Fibroblast of lung (primary cell): ENCODE results near the gene DOCK3.

Experiments
- CTCF ChIP-seq, 2 donors: IDR thresholded peaks in 1 of 2; conservative IDR thresholded peaks in 1 of 2; 1 replicate in 1 of 2; 2 replicates in 1 of 2; pipeline ENCODE4 v1.5.1; 2011 to 2012; ENCODE audit warnings: low read length in 2 of 2, control low read depth in 1 of 2, inconsistent platforms in 1 of 2, low read depth in 1 of 2, mild to moderate bottlenecking in 1 of 2
- EZH2 ChIP-seq: IDR thresholded peaks from 2 replicates; pipeline ENCODE4 v1.5.1; 2012; ENCODE audit warnings: low read length, control low read depth, mild to moderate bottlenecking; ENCODE audit errors: missing control alignments

- TF ChIP-seq CTCF (conservative IDR thresholded peaks at IDR 0.05 in 1 of 2, IDR thresholded peaks at IDR 0.05 in 1 of 2; ENCODE audit: low read depth in 1 of 2, low read length in 2 of 2) = no peak
- TF ChIP-seq EZH2 = no peak
Observed at GRCh38 chr3:51408813-51409212, 734.1 kb downstream of the DOCK3 start.
